Kasumi-1 (cell line): ENCODE results near the gene METTL4.
"Not testable (repeated sequence)": the region's sequence is repeated elsewhere in the genome, so short reads cannot be mapped to it uniquely, and the experiment has no call there.

Experiments
- DNase-seq, 2 experiments: peaks; one replicate each; lab custom pipeline; 2025; lab: John Stamatoyannopoulos, UW

METTL4 gene

DNA sequence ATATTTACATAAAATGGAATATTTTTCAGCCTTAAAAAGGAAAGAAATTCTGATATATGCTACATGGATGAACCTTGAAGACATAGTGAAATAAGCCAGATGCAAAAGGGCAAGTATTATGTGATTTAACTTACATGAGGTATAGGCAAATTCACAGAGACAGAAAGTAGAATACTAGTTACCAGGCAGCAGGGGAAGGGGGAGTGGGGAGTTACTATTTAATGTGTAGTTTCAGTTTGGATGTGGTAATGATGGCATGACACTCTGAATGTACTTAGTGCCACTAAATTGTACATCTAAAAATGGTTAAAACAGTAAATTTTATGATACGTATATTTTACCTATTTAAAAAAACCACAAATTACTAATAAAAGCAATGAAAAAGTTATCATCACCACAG lies 12.1 kb downstream of the METTL4 start:
- no peak for DNase-seq

- DNase-seq: no peak
Measured at GRCh38 chr18:2557536-2557935, 13.8 kb downstream of the METTL4 start.

GRCh38 chr18:2555895-2556294 lies 15.4 kb downstream of the METTL4 start:
- DNase-seq: no peak

DNA sequence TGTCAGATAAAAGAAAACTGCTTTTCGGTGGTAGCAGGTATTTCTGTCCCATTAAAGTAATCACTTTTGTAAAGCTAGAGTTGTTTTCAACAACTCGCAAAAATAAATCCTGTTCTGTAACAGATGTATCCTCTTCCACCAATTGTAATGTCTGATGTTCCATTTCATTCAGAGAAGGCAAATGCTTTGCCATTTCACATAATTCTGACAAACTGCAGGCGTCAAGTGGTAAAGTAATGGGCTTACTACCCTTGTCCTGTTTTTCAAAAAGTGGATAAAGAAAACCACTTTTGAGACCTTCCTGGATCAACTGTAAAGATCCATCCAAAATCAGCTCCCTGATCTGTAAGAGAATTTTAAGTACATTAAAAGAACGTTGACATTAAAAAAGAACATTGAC lies 16.6 kb downstream of the METTL4 start:
- no peak for DNase-seq

DNA sequence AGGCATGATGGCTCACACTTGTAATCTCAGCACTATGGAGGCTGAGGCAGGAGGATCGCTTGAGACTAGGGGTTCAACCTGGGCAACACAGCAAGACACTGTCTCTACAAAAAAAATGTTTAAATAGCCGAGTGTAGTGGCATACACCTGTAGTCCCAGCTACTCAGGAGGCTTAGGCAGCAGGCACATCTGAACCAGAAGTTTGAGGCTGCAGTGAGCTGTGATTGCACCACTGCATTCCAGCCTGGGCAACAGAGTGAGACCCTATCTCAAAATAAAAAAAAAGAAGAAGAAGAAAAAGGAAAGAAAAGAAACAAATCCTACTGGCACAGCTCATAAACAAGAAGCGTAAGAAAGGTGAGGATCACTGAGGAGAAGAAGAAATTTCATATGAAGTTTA lies 19.9 kb downstream of the METTL4 start:
- no peak for DNase-seq

GRCh38 chr18:2549462-2549861 lies 21.8 kb downstream of the METTL4 start:
- DNase-seq: no peak

- DNase-seq: peak; percentile 67 to 73
Measured at GRCh38 chr18:2547477-2548087, 23.7 kb downstream of the METTL4 start.

GRCh38 chr18:2545155-2545554 lies 26.1 kb downstream of the METTL4 start:
- DNase-seq: no peak

- DNase-seq: peak; percentile 85 to 86
Measured at GRCh38 chr18:2541925-2542563, 29.3 kb downstream of the METTL4 start.

- DNase-seq: no peak
Measured at GRCh38 chr18:2540575-2540974, 30.7 kb downstream of the METTL4 start.

DNA sequence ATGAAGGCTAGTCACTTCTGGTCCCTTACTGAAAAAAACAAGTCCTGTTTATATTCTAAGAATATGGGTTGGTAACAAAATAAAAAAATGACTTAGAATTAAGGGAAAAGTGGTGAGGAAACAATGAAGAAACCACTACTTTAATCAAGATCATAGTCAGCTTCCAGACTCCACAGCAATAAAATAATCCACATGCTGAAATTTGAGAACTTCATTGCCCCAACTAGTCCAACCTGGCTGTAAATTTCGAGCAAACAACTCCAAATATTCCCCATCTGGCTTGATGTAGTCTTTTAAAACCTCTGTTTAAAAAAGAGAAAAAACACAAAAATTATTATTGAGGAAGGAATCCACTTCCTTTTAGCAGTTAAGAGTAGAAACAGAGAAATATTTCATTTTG lies 32.5 kb downstream of the METTL4 start:
- DNase-seq: no peak

DNA sequence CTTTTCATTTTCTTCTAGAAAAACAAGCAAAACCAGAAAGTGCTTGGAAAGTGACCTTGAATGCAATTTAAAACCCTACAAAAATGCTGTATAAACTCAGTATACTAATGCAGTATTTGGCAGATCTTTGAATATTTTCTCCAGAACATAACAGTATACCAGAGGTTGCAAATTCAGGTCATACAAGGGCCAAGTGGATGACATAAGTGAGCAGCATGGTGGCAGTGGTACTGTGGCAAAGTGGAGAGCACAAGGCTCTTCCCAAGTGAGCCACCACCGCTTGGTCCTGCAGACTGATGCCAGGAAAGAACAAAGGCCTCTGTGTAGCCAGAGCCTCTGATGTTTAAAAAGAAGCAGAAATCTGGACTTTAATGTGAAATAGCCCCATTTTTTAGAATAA lies 33.1 kb downstream of the METTL4 start:
- DNase-seq: no peak

- DNase-seq: no peak
Measured at GRCh38 chr18:2537296-2537695, 34.0 kb downstream of the METTL4 start.

DNA sequence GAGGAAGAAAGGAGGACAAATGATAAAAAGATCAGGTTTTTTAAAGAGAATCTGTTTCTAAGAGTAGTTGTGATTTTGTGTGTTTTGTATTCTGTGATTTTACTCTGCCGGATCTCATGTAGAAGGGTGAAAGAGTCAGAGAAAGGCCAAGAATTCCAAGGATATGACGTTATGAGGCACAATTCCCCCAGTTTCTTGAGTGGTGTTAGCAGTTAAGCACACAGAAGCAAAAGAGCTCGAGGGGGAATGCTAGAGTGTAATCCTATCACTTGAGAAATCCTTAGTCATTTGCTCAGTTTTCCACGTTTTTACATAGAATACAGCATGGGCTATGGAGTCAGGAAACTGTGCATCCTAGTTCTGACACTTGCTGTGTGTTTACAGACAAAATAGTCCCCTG lies 34.8 kb downstream of the METTL4 start:
- DNase-seq: no peak

- DNase-seq: no peak
Measured at GRCh38 chr18:2536063-2536462, 35.2 kb downstream of the METTL4 start.

- DNase-seq: no peak
Measured at GRCh38 chr18:2535419-2535910, 35.8 kb downstream of the METTL4 start.

DNA sequence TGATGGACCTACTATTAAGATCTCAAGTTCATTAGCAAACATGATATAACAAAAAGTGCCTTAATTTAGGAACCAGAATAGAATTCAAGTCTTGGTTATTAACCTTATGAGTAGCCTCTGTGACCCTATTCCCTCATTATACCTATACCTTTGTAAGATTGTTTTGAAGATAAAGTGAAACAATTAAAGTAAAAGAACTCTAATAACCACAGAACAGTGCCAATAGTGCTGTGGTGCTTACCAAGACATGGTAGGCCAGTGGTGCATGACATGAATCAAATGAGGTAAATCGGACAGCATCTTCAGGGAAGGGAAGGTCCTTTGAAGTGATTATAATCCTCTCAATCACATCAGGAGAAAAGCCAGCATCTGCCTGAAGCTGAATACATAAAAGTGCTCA lies 36.4 kb downstream of the METTL4 start:
- DNase-seq: no peak

GRCh38 chr18:2532797-2533196 lies 38.5 kb downstream of the METTL4 start:
- no peak for DNase-seq

GRCh38 chr18:2531751-2532150 lies 39.6 kb downstream of the METTL4 start:
- DNase-seq: no peak

- DNase-seq: no peak
Measured at GRCh38 chr18:2529154-2529553, 42.2 kb downstream of the METTL4 start.

DNA sequence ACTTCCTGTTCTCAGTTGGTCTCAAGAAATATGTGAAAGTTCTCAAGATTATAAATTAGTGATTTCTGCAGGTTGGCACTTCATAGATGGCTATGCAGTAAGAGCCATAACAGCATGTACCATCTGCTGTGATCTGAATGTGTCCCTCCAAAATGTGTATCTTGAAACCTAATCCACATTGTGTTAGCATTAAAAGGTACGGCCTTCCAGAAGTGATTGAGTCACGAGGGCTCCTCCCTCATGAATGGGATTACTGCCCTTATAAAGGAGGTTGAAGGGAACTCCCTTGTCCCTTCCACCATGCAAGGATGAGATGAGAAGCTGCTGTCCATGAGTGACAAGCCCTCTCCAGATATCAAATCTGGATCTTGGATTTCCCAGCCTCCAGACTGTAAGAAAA lies 45.0 kb downstream of the METTL4 start:
- DNase-seq: no peak

DNA sequence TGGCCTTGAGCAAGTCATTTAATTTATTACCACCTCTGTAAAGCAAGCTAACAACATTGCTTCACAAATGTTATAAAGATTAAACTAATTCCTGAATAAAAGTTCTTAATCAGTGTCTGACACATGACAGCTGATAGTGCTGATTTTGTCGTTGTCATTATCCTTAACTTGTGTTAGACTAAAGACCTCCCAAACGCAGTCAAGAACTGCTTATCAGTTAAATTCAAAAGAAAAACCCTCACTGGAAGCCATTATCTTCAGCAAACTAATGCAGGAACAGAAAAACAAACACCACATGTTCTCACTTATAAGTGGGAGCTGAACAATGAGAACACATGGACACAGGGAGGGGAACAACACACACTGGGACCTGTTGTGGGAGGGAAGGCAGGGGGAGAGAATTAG lies 46.5 kb downstream of the METTL4 start:
- not testable (repeated sequence) for DNase-seq

- no peak for DNase-seq
Measured at GRCh38 chr18:2522112-2522511, 49.2 kb downstream of the METTL4 start.

- no peak for DNase-seq
Measured at GRCh38 chr18:2518473-2518872, 52.8 kb downstream of the METTL4 start.
